Stimulated activated CD8-positive, alpha-beta memory T cell treated with anti-CD3 and anti-CD28 coated beads, Interleukin-15, amount 100 ng/mL, for 48 hours (primary cell): Measurements from ENCODE around the gene RAPGEF2.

Experiments used
- DNase-seq, 2 donors: peaks; one replicate each; pipeline ENCODE4 v3.0.0-alpha.2; 2020; ENCODE audit warnings: low read depth in 2 of 2

Gene RAPGEF2

GRCh38 chr4:159134429-159134828, 31.6 kb downstream of the RAPGEF2 start:
- no peak for DNase-seq

- no peak for DNase-seq
Observed at GRCh38 chr4:159137176-159137575, 34.3 kb downstream of the RAPGEF2 start.

- no peak for DNase-seq
Observed at GRCh38 chr4:159138436-159138835, 35.6 kb downstream of the RAPGEF2 start.

- no peak for DNase-seq
Observed at GRCh38 chr4:159141193-159141592, 38.3 kb downstream of the RAPGEF2 start.

GRCh38 chr4:159142241-159142640, 39.4 kb downstream of the RAPGEF2 start:
- DNase-seq, result no peak

- no peak for DNase-seq
Observed at GRCh38 chr4:159142681-159143384, 40.0 kb downstream of the RAPGEF2 start.

- DNase-seq, result no peak
Observed at GRCh38 chr4:159143687-159144086, 40.8 kb downstream of the RAPGEF2 start.

- no peak for DNase-seq
Observed at GRCh38 chr4:159144112-159144694, 41.3 kb downstream of the RAPGEF2 start.

GRCh38 chr4:159145318-159145991, 42.6 kb downstream of the RAPGEF2 start:
- DNase-seq, result no peak

GRCh38 chr4:159145992-159146330, 43.1 kb downstream of the RAPGEF2 start:
- DNase-seq, result no peak

- DNase-seq, result no peak
Observed at GRCh38 chr4:159146488-159146887, 43.6 kb downstream of the RAPGEF2 start.

- no peak for DNase-seq
Observed at GRCh38 chr4:159148441-159148840, 45.6 kb downstream of the RAPGEF2 start.

GRCh38 chr4:159149666-159150065, 46.8 kb downstream of the RAPGEF2 start:
- DNase-seq, result no peak

GRCh38 chr4:159150396-159150795, 47.5 kb downstream of the RAPGEF2 start:
- DNase-seq, result no peak

GRCh38 chr4:159150821-159151390, 48.0 kb downstream of the RAPGEF2 start:
- no peak for DNase-seq

- no peak for DNase-seq
Observed at GRCh38 chr4:159151689-159152088, 48.8 kb downstream of the RAPGEF2 start.

- no peak for DNase-seq
Observed at GRCh38 chr4:159152181-159152580, 49.3 kb downstream of the RAPGEF2 start.

GRCh38 chr4:159153669-159154068, 50.8 kb downstream of the RAPGEF2 start:
- DNase-seq, result no peak

- no peak for DNase-seq
Observed at GRCh38 chr4:159155119-159155518, 52.2 kb downstream of the RAPGEF2 start.

- DNase-seq, result no peak
Observed at GRCh38 chr4:159158083-159158617, 55.3 kb downstream of the RAPGEF2 start.

GRCh38 chr4:159158985-159159384, 56.1 kb downstream of the RAPGEF2 start:
- DNase-seq, result no peak

GRCh38 chr4:159159611-159160010, 56.7 kb downstream of the RAPGEF2 start:
- no peak for DNase-seq

- no peak for DNase-seq
Observed at GRCh38 chr4:159160242-159160641, 57.4 kb downstream of the RAPGEF2 start.
